IPS-18c (cell line): ENCODE data around the gene NTN1.
A peak's percentile ranks its signal among the peaks of the same experiment; 100 is the strongest.
"Not testable (repeated sequence)": the region's sequence is repeated elsewhere in the genome, so short reads cannot be mapped to it uniquely, and the experiment has no call there.

ENCODE experiments used
- H3K4me3 ChIP-seq: 2 replicates; pipeline ENCODE4 v1.7.0; 2013; ENCODE audit warnings: low read depth, mild to moderate bottlenecking, low read length, moderate library complexity; ENCODE audit not compliant: insufficient read depth
- H3K9me3 ChIP-seq: one replicate; pipeline ENCODE4 v1.6.1; 2013; ENCODE audit warnings: mild to moderate bottlenecking, low read length, moderate library complexity; ENCODE audit not compliant: control insufficient read depth, insufficient read depth

The NTN1 gene

GRCh38 chr17:9021158-9021991 lies at the start of gene NTN1:
TSS of gene NTN1 (plus strand) at chr17:9021510. CDS start at chr17:9022374, 864 bp downstream.
- H3K4me3 ChIP-seq: peak within 1 kb of the TSS; percentile 65
- H3K9me3 ChIP-seq: peaks cover 4% of the 10 kb centered on the region

- no peak overlapping the region for H3K4me3 ChIP-seq
These were observed 46.1 kb upstream of the NTN1 start for GRCh38 chr17:8975091-8975725.

GRCh38 chr17:8976638-8977037 lies 44.7 kb upstream of the NTN1 start:
- Histone ChIP-seq H3K4me3 (no peak overlapping the region), H3K9me3 (no peaks in the 10 kb centered on the region)

More at GRCh38 chr17:8975091-8975725, 46.1 kb upstream of the NTN1 start:
- no peaks in the 10 kb centered on the region for H3K9me3 ChIP-seq

- no peak overlapping the region for H3K4me3 ChIP-seq
- no peaks in the 10 kb centered on the region for H3K9me3 ChIP-seq
These were observed 41.6 kb upstream of the NTN1 start for GRCh38 chr17:8979715-8980114.

DNA sequence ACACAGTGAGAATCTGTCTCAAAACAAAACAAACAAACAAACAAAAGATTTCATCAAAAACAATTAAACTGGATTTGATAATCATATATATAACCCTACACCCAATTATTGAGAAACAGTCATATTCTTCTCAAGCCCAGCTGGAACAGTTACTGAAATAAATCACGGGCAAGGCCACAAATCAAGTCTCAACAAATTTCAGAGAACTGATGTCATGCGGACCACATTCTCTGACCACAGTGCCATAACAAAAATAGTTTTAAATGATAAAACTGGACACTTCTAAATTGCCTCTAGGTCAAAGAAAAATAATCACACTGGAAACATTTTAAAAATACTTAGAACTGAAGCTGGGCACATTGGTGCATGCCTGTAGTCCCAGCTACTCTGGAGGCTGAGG lies 39.9 kb upstream of the NTN1 start:
- Histone ChIP-seq H3K4me3 (no peak overlapping the region), H3K9me3 (no peaks in the 10 kb centered on the region)

DNA sequence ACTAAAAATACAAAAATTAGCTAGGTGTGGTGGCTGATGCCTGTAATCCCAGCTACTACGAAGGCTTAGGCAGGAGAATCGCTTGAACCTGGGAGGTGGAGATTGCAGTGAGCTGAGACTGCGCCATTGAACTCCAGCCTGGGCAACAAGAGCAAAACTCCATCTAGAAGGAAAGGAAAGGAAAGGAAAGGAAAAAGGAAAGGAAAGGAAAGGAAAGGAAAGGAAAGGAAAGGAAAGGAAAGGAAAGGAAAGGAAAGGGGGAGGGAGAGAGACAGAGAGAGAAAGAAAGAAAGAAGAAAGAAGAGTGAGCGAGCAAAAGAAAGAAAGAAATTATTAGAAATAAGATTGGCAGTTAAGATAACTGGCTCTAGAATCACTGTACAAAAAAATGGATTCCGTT lies 37.1 kb upstream of the NTN1 start:
- not testable (repeated sequence) for H3K9me3 ChIP-seq, H3K4me3 ChIP-seq

- Histone ChIP-seq H3K4me3 (no peak overlapping the region), H3K9me3 (no peaks in the 10 kb centered on the region)
These were observed 36.1 kb upstream of the NTN1 start for GRCh38 chr17:8985054-8985701.

DNA sequence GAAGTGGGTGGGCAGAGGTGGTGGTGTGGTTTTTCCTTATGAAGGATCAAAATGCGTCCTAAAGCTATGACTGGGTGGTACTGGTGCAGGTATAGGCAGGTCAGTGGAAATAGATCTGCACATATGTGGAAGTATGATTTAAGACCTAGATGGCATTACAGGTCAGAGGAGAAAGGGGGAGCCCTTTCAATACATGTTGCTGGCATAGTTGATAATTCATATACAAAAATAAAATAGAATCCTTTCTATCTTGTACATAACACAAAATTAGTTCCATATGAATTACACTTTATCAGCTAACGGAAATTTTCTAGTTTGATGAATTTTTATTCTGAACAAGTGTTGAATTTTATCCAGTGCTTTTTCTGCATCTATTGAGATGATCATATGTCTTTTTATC lies 35.0 kb upstream of the NTN1 start:
- no peaks in the 10 kb centered on the region for H3K9me3 ChIP-seq
- no peak overlapping the region for H3K4me3 ChIP-seq

- H3K9me3 ChIP-seq, H3K4me3 ChIP-seq: not testable (repeated sequence)
These were observed 32.9 kb upstream of the NTN1 start for GRCh38 chr17:8988263-8988935.

DNA sequence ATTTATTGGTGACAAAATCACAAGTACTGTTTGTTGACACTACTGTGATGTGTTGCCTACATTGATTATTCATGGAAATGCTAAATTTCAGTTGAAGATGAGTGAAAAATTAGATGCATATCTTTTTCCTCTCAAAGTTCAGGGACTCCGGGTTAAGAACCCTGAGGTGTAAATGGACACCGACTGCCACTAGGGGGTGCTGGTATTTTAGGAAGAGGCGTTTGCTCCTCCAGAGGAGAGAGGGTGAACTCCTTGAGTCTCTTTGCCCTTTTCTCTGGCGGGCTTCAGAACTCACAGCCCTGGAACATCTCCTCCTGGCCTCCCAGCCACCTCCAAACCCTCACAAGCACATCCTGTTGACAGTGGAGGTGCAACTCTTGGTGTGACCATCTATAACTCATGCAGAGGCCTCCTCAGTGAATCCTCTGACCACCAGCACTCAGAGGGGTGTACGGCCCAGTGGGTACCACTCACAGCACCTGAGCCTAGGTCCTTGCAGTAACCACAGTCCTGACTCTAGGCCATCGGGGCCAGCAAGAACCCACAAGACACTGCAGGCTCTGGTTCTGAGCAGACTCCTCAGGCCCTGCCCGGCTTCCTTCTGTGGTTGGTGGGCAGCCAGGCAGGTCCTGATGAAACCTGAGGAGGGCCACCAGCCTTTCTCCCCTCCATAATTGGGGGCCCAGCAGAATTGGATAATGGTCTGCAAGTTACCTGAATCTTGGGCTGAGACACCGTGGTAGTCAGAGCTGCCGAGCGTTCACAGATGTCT lies 29.6 kb upstream of the NTN1 start:
- H3K4me3 ChIP-seq: no peak overlapping the region
- peaks cover 2% of the 10 kb centered on the region for H3K9me3 ChIP-seq

DNA sequence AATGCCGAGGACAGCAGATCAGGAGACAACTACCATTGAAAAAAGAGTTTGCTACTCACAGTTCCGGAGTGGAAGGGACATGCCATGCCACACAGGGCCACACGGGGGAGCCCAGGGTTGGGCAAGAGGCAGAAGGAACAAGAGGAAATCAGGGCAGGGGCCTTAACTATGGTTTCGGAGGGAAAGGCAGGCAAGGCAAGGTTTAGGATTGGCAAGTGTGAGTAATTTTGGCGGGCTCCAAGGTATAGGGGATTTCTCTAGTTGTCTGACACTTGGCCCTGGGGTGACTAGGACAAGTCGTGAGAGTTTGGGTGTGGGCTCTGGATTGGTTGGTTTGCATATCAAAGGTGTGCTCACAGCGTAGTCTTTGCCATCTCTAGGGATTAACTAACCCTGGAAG lies 27.0 kb upstream of the NTN1 start:
- peaks cover 2% of the 10 kb centered on the region for H3K9me3 ChIP-seq
- H3K4me3 ChIP-seq: no peak overlapping the region

DNA sequence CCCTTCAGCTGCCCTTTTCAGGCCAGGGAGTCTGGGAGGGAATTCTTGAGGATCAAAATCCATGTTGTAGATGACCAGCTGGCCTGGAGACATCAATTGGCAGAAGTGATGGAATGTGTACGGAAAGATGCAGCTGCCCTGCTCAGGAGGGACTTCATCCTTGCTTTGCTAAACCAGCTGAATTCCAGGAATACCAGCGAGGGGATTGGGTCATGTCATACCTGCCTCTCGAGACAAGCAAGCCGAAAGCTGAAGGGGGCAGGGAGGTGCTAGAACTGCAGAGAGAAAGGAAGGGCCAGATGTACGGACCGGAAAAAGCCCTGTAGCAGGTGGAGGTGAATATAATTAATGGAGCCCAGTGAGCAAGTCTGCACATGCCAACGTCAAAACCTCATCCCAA lies 25.6 kb upstream of the NTN1 start:
- H3K4me3 ChIP-seq: no peak overlapping the region
- H3K9me3 ChIP-seq: peaks cover 2% of the 10 kb centered on the region

DNA sequence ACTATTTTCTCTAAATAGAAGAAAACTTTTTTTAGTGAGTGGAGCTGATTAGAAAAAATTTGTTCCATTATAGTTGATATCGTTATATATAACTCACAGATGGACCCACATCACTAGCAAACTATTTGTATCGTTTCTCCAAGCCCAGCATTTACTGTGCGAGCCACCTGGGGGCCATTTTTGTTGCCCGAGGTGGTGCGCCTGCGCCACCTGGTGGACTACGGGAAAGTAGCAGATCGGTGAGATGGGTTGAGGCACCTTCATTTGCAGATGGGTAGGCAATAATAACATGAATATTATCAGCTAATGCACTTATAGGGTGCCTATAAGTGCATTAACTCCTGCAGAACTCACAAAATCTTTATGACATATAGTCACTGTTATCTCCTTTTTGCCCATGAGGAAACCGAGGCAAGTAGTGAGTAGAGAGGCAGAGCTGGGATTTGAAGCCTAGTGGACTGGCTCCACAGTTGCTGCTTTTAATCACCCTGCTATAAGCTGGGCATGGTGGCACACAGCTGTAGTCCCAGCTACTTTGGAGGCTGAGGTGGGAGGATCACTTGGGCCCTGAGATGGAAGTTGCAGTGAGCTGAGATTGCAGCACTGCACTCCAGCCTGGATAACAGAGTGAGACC lies 23.2 kb upstream of the NTN1 start:
- H3K9me3 ChIP-seq: peaks cover 2% of the 10 kb centered on the region
- no peak overlapping the region for H3K4me3 ChIP-seq

- H3K9me3 ChIP-seq: peaks cover 3% of the 10 kb centered on the region
- H3K4me3 ChIP-seq: no peak overlapping the region
These were observed 19.8 kb upstream of the NTN1 start for GRCh38 chr17:9001559-9001958.

DNA sequence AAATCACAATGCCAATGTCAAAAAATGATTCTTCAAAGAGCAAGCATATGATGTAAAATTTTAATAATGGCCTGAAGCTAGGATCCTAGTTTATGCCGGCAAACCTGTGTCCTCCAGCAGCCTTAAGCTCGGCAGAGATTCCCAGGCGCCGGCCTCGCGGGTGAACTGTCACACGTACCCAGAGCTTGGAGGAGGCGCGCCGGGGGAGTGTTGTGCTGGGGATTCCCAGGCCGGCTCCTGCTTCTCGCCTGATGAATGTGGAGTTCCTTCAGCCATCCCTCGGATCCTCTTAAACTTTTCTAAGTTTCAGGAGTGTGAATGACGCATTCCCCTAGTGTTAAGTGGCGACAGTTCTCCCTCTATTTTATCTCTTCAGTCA lies 19.1 kb upstream of the NTN1 start:
- Histone ChIP-seq H3K4me3 (no peak overlapping the region; the same call in 1 of the 2 replicates), H3K9me3 (peaks cover 3% of the 10 kb centered on the region)

- Histone ChIP-seq H3K9me3 (peaks cover 3% of the 10 kb centered on the region), H3K4me3 (peak overlapping the region; percentile 44; the same call in 1 of the 2 replicates)
These were observed 18.5 kb upstream of the NTN1 start for GRCh38 chr17:9002606-9003354.
